ENCODE data around the gene SLC24A3.

Gene SLC24A3

DNA sequence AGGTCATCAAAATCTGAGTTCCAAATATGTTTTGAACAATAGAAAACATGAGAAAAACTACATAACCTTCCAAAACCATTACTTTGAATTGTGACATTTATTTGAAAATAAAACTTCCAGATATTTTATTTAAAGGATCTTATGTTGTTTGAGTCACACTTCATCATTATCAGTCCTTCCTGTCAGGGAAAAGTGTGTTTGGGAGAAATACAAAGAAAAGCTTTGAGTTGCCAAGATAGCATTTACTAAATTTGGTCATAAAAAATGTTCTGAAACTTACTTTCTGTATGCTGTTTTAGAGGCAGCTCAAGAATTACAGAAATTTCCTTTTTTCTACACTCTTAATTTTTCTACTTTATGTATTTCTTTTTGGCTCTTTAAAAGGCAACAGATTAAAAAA is 337.5 kb downstream of the SLC24A3 start:
- Histone ChIP-seq H3K27ac (ENCODE audit: extremely low read depth, low read depth, low read length) (no peak overlapping the region), H3K36me3 (ENCODE audit: control insufficient read depth in 2 of 2, insufficient read depth in 1 of 2, low read length in 2 of 2) (no peaks in the 10 kb centered on the region), H3K9me3 (ENCODE audit: control insufficient read depth, insufficient read depth, low read depth, low read length) (no peaks in the 10 kb centered on the region), H3K4me1 (ENCODE audit: control insufficient read depth, insufficient read depth, low read length) (no peaks in the 10 kb centered on the region), H3K4me3 (ENCODE audit: low read depth, low read length) (no peak overlapping the region)
- POLR2A ChIA-PET, result no interaction called here
- TF ChIP-seq, protein P1, sequence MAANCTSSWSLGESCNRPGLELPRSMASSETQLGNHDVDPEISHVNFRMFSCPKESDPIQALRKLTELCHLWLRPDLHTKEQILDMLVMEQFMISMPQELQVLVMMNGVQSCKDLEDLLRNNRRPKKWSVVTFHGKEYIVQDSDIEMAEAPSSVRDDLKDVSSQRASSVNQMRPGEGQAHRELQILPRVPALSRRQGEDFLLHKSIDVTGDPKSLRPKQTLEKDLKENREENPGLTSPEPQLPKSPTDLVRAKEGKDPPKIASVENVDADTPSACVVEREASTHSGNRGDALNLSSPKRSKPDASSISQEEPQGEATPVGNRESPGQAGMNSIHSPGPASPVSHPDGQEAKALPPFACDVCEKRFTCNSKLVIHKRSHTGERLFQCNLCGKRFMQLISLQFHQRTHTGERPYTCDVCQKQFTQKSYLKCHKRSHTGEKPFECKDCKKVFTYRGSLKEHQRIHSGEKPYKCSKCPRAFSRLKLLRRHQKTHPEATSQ (tag by site-specific recombination; IDR thresholded peaks at IDR 0.05), result no peak
- no peak for TF ChIP-seq ZNF561 (tag by site-specific recombination; IDR thresholded peaks at IDR 0.05; ENCODE audit: borderline replicate concordance)
- TF ChIP-seq, protein P2, sequence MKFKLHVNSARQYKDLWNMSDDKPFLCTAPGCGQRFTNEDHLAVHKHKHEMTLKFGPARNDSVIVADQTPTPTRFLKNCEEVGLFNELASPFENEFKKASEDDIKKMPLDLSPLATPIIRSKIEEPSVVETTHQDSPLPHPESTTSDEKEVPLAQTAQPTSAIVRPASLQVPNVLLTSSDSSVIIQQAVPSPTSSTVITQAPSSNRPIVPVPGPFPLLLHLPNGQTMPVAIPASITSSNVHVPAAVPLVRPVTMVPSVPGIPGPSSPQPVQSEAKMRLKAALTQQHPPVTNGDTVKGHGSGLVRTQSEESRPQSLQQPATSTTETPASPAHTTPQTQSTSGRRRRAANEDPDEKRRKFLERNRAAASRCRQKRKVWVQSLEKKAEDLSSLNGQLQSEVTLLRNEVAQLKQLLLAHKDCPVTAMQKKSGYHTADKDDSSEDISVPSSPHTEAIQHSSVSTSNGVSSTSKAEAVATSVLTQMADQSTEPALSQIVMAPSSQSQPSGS (tag by site-specific recombination; IDR thresholded peaks at IDR 0.05; ENCODE audit: low read depth), result no peak
- no peak for TF ChIP-seq ZNF624 (tag by site-specific recombination; IDR thresholded peaks at IDR 0.05)
- TF ChIP-seq, protein P3, sequence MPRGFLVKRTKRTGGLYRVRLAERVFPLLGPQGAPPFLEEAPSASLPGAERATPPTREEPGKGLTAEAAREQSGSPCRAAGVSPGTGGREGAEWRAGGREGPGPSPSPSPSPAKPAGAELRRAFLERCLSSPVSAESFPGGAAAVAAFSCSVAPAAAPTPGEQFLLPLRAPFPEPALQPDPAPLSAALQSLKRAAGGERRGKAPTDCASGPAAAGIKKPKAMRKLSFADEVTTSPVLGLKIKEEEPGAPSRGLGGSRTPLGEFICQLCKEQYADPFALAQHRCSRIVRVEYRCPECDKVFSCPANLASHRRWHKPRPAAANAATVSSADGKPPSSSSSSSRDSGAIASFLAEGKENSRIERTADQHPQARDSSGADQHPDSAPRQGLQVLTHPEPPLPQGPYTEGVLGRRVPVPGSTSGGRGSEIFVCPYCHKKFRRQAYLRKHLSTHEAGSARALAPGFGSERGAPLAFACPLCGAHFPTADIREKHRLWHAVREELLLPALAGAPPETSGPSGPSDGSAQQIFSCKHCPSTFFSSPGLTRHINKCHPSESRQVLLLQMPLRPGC (tag by site-specific recombination; IDR thresholded peaks at IDR 0.05), result no peak
- TF ChIP-seq, protein P4, sequence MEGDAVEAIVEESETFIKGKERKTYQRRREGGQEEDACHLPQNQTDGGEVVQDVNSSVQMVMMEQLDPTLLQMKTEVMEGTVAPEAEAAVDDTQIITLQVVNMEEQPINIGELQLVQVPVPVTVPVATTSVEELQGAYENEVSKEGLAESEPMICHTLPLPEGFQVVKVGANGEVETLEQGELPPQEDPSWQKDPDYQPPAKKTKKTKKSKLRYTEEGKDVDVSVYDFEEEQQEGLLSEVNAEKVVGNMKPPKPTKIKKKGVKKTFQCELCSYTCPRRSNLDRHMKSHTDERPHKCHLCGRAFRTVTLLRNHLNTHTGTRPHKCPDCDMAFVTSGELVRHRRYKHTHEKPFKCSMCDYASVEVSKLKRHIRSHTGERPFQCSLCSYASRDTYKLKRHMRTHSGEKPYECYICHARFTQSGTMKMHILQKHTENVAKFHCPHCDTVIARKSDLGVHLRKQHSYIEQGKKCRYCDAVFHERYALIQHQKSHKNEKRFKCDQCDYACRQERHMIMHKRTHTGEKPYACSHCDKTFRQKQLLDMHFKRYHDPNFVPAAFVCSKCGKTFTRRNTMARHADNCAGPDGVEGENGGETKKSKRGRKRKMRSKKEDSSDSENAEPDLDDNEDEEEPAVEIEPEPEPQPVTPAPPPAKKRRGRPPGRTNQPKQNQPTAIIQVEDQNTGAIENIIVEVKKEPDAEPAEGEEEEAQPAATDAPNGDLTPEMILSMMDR (tag by site-specific recombination; IDR thresholded peaks at IDR 0.05), result no peak
- no peak for TF ChIP-seq OVOL3 (tag by site-specific recombination; IDR thresholded peaks at IDR 0.05)
- TF ChIP-seq ZFP37 (tag by site-specific recombination; IDR thresholded peaks at IDR 0.05), result no peak
- CTCF ChIA-PET, result interaction anchor here (0.7 kb wide), 1 partner anchor 18 kb away, joined by 3 read pairs; no protein-coding TSS in a partner anchor

DNA sequence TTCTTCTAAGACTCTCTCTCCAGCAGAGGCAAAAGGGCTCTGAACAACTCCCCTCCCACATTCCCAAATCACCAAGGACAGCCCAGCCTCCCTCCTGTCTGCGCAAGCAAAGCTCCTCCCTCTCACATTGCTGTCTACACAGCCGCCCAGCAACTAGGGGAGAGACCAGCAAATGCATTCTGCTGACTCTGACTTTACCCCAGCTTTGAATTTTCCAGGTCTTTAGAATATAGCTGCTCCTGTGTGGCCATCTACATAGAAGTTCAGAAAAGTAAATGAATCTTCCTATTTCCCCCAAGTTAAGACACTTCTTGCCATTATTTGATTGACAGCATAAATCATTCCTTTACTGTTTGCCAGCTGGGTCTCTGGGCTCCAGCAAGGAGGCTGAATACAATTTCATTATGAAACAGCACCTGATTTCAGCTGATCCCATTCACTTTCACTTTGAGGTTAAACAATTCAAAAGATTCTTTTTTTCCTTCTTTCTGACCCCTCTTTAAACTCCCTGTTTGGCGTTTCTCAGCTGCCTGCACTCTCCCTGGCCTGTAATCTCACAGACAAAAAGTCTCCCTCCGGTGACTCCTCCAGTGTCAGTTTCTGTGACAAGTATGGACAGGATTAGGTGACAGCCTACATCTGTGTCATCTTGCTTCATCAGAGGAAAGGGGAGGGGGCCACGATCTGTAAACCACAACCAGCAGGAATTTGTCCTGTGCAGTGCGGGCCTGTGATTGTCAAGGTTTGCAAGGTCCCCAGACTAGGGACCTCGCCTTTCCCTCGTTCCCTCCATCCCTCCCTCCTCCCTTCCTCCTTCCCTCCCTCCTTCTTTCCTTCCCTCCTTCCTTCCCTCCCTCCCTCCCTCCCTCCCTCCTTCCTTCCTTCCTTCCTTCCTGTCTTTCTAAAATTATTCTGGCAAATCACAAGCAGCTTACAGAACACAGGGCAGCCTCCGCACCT is 340.1 kb downstream of the SLC24A3 start:
- CTCF ChIA-PET, result interaction anchor here (0.6 kb wide), 1 partner anchor 436 kb away, joined by 7 read pairs; no protein-coding TSS in a partner anchor
- H3K27ac ChIP-seq (ENCODE audit: extremely low read depth, low read depth, low read length), result no peak overlapping the region
- TF ChIP-seq, protein P5, sequence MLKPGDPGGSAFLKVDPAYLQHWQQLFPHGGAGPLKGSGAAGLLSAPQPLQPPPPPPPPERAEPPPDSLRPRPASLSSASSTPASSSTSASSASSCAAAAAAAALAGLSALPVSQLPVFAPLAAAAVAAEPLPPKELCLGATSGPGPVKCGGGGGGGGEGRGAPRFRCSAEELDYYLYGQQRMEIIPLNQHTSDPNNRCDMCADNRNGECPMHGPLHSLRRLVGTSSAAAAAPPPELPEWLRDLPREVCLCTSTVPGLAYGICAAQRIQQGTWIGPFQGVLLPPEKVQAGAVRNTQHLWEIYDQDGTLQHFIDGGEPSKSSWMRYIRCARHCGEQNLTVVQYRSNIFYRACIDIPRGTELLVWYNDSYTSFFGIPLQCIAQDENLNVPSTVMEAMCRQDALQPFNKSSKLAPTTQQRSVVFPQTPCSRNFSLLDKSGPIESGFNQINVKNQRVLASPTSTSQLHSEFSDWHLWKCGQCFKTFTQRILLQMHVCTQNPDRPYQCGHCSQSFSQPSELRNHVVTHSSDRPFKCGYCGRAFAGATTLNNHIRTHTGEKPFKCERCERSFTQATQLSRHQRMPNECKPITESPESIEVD (tag by site-specific recombination; IDR thresholded peaks at IDR 0.05), result no peak
- no peak for TF ChIP-seq ZNF48 (tag by site-specific recombination; IDR thresholded peaks at IDR 0.05)
- TF ChIP-seq, protein P6, sequence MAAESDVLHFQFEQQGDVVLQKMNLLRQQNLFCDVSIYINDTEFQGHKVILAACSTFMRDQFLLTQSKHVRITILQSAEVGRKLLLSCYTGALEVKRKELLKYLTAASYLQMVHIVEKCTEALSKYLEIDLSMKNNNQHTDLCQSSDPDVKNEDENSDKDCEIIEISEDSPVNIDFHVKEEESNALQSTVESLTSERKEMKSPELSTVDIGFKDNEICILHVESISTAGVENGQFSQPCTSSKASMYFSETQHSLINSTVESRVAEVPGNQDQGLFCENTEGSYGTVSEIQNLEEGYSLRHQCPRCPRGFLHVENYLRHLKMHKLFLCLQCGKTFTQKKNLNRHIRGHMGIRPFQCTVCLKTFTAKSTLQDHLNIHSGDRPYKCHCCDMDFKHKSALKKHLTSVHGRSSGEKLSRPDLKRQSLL (tag by site-specific recombination; IDR thresholded peaks at IDR 0.05), result no peak
- no peak for TF ChIP-seq SP3 (tag by site-specific recombination; IDR thresholded peaks at IDR 0.05)
- TF ChIP-seq, protein P7, sequence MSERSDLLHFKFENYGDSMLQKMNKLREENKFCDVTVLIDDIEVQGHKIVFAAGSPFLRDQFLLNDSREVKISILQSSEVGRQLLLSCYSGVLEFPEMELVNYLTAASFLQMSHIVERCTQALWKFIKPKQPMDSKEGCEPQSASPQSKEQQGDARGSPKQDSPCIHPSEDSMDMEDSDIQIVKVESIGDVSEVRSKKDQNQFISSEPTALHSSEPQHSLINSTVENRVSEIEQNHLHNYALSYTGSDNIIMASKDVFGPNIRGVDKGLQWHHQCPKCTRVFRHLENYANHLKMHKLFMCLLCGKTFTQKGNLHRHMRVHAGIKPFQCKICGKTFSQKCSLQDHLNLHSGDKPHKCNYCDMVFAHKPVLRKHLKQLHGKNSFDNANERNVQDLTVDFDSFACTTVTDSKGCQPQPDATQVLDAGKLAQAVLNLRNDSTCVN (tag by site-specific recombination; optimal IDR thresholded peaks at IDR 0.05), result no peak
- no peak for TF ChIP-seq GFI1B (tag by site-specific recombination; IDR thresholded peaks at IDR 0.05)
- TF ChIP-seq, protein P8, sequence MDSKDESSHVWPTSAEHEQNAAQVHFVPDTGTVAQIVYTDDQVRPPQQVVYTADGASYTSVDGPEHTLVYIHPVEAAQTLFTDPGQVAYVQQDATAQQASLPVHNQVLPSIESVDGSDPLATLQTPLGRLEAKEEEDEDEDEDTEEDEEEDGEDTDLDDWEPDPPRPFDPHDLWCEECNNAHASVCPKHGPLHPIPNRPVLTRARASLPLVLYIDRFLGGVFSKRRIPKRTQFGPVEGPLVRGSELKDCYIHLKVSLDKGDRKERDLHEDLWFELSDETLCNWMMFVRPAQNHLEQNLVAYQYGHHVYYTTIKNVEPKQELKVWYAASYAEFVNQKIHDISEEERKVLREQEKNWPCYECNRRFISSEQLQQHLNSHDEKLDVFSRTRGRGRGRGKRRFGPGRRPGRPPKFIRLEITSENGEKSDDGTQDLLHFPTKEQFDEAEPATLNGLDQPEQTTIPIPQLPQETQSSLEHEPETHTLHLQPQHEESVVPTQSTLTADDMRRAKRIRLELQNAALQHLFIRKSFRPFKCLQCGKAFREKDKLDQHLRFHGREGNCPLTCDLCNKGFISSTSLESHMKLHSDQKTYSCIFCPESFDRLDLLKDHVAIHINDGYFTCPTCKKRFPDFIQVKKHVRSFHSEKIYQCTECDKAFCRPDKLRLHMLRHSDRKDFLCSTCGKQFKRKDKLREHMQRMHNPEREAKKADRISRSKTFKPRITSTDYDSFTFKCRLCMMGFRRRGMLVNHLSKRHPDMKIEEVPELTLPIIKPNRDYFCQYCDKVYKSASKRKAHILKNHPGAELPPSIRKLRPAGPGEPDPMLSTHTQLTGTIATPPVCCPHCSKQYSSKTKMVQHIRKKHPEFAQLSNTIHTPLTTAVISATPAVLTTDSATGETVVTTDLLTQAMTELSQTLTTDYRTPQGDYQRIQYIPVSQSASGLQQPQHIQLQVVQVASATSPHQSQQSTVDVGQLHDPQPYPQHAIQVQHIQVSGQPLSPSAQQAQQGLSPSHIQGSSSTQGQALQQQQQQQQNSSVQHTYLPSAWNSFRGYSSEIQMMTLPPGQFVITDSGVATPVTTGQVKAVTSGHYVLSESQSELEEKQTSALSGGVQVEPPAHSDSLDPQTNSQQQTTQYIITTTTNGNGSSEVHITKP (tag by site-specific recombination; IDR thresholded peaks at IDR 0.05), result no peak
- H3K36me3 ChIP-seq (ENCODE audit: control insufficient read depth in 2 of 2, insufficient read depth in 1 of 2, low read length in 2 of 2), result no peaks in the 10 kb centered on the region
- H3K4me1 ChIP-seq (ENCODE audit: control insufficient read depth, insufficient read depth, low read length), result no peaks in the 10 kb centered on the region
- H3K4me3 ChIP-seq (ENCODE audit: low read depth, low read length), result no peak overlapping the region
- H3K9me3 ChIP-seq (ENCODE audit: control insufficient read depth, insufficient read depth, low read depth, low read length), result no peaks in the 10 kb centered on the region
- POLR2A ChIA-PET, result no interaction called here
